CD4-positive, alpha-beta T cell treated with Interleukin-17A for 4 hours (primary cell): Measurements from ENCODE around the gene STUB1.

ENCODE experiments used
- DNase-seq: peaks from one replicate; pipeline ENCODE4 v3.0.0-alpha.2; 2020; ENCODE audit warnings: mixed read lengths

The STUB1 gene

DNA sequence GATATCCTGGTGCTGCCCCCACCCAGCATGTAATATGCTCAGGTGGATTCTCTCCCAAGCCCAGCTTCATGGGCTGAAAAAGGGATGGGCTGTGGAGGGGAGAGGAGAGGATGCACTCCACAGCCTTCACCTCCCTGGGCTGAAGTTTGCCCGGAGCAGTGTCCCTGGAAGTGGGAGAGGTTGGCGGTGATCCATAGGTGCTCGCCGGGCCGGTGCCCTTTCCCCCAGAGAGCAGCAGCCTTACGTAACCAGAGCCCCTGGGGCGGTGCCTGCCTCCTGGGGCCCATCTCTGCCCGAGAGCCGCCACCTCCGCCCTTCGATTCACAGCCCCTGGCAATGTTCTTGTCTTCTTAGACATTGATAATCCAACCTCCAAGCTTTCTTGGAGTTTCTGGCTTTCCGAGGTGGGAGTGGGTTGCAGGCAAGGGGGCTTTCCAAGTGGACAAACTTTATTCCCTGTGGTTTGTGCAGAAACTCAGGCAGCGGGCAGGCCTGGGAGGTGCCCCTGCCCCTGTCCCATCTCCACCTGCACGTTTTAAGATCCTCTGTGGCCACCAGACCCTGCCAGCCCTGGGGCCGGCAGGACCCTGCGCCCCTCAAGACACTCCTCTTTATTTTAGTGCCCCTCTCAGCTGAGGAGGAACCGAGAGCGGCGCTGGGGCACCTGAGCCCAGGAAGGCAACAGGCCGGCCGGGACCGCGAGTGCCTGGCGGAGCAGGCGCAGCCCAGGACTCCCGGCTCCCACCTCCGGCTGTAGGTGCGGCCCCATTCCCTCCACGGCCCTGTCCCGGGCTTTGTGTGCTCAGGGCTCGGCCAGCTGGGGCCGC is 34.1 kb upstream of the STUB1 start:
- no peak for DNase-seq

DNA sequence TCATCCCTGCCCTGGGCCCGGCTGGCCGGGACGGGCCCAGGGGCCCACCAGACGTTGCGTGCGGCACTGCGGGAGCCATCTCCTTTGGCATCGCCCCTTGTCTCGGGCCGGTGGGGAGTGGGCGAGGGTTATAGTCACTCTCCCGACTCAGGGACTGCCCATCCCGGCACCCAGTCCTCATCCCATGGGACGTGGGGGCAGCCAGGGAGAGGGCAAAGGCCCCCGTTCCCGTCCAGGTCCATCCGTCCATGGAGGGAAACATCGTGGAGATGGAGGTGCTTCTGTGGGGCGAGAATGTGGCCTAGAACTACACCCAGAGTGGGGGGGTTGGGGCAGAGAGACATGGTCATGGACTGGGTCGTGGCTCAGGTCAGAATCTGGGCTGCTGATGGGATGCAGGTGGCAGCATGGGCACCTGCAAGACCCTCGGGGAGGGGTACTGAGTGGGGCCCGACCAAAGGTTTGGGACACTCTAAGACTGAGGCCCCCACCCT is 33.5 kb upstream of the STUB1 start:
- no peak for DNase-seq

DNA sequence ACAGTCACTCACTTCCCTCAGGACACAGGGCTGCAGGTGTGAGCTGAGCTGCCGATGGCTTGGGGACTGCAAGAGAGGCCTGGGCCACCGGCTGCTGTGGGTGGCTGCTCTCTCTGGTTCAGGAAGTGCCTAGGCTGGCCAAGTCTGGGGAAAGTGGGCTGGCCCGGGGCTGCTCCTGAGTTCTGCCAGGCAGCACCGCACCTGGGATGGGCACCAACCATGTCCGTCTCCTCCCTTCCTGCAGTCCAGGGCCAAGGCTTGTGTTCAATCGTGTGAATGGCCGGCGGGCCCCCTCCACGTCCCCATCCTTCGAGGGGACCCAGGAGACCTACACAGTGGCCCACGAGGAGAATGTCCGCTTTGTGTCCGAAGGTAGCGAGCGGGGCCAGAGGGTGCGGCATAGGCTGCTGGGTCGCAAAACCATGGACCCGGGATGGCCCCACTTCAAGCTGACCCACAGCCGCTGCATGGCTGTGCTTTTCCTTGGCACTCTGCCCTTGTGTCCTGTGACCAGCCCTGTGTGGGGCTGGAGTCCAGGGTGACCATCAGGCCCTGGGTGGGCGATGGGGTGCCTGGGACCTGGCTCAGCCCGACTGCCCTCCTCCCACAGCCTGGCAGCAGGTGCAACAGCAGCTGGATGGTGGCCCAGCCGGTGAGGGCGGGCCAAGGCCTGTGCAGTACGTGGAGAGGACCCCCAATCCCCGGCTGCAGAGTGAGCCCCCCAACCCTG is 32.9 kb upstream of the STUB1 start:
- no peak for DNase-seq

DNA sequence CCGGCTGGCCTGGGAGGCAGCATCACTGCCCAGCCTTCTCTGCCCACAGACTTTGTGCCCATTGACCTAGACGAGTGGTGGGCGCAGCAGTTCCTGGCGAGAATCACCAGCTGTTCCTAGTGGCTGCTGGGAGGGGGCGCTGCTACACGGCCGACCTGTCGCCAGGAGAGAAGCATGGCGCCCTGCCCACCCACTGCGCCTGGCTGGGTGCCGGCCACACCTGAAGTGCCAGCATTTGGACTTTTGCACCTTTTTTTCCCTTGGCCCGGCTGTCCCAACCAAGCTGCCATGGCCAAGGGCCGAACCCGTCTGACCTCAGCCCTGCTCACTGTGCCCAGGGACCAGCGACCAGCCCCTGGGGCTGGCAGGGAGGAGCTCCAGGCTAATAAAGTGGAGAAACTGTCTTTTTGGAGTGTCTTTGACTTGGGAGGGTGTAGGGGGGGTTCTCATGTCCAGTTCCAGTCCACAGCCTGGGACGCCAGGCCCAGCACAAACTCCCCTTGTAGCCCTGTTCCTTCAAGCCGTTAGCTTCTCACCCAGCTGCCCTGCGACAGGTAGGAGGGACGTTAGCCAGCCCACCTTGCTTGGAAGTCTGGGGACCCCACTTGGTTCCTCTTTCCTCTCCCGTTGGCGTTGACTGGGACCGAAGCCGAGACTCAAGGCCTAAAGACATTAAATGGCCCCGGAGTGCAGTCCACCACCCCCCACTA is 32.0 kb upstream of the STUB1 start:
- DNase-seq, result peak; percentile 41

DNA sequence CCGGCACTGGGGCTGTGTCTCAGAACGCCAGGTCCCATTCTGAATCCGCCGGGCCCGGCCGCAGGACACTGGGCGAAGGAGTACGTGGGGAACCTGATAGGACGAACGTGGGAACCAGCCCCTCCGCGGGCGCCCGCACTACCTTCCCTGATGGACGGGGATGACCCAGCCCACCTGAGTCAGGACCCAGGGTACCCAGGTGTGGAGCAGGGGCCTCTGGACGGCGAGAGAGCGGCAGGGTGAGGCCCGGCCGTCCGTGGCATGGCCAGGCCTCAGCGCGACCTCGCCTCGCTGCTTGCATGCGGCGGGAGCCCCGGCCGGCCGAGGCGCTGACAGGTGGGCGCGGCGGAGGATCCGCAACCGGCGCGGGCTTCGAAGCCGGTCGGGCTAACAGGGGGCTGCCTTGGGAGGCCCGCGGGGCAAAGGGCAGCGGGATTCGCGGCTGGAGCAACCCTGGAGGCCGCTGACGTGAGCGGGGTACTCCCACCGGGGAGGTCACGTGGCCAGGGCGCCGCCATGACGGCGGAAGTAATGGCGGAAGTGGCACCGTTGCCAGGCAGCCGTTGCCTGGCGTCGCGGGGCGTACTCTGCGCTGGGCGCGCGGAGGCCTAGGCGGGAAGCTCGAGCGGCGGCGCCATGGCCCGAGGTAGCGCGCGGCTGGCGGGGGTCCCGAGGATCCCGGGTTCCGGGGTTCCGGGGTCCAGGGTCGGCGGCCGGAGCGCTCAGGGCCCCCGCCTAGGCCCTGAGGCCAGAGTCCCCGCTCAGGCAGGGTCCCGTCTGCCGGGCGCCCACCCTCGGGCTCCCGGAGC is 31.2 kb upstream of the STUB1 start, which contains the start of gene WDR90:
WDR90 (plus strand) TSS at position 585 of the 809 bp plus-strand sequence; CDS start at position 637, 52 bp downstream.
- peak; percentile 93 for DNase-seq

DNA sequence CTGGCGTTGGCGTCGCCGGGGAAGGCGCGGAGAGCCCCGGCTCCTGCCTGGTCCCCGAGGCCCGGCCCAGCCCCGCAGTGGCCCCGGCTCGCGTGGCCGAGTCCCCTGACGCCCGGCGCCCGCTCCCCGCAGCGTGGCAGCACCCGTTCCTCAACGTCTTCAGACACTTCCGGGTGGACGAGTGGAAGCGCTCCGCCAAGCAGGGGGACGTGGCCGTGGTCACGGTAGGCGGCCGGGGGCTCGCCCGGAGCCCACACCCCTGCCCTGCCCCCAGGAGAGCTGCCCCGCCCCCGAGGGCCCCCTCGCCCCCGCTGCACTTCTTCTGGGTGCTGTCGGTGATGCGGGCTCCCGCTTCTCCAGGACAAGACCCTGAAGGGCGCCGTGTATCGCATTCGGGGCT is 30.6 kb upstream of the STUB1 start:
- DNase-seq, result no peak

DNA sequence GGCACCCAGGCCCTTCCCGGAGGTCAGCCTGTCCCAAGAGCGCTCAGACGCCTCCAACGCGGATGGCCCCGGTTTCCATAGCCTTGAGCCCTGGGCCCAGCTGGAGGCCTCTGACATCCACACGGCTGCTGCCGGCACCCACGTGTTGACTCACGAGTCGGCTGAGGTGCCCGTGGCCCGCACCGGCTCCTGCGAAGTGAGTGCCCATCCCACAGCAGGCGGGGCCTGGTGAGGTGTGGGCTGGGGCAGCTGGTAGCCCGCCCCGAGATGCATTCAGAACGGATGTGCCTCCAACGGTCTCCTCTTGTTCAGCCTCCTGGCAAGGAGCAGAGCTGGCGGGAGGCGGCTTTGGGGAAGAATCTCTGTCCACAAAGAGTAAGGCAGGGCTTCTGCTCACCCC is 28.4 kb upstream of the STUB1 start:
- DNase-seq, result no peak

DNA sequence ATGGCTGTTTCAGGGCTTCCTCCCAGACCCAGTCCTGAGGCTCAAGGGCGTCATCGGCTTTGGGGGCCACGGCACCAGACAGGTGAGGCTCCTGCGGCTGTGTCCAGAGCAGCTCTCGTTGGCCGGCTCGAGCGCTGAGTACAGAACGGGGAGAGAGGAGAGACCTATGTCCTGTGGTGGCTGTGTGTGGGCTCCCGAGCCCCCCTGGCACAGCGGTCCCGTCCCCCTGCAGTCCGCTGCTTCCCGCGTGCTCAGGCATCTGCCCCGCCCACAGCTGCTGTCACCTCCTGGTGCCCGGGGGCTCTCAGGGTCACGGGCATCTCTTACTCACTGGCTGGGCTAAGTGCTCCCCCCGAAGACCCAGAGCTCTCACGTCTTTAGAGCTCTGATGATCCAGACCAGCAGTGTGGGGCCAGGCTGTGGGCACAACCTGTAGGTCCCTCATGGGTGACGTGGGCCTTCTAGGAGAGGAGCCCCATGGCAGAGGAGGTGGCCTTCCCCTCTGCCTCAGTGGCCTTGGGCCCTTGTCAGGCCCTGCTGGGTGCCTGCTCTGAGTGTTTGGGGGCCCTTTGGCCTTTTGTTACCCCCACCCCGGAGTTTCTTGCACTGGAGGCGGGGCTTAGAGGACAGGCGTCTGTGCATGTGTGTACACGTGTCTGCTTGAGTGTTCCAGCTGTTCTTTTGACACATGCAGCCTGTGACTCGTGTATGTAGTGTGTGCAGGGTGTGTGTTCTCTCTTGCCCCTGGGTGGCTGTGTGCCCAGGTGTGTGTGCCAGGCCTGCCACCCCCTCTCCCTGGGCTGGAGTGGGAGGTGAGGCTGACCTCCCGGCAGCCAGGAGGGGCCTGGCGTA is 27.5 kb upstream of the STUB1 start:
- no peak for DNase-seq

DNA sequence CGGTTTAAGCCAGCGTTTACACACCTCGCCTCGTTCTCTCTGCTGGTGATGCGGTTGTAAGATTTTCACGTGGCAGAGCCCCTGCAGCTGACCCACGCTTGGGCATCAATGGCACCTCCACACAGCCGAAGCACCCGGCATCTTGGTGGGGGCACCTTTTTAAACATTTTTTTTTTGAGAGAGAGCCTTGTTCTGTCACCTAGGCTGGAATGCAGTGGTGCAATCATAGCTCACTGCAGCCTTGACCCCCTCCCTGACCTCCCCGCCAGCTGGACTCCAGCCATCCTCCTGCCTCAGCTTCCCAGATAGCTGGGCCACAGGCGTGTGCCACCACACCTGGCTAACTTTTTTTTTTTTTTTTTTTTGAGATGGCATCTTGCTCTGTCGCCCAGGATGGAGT is 26.2 kb upstream of the STUB1 start:
- DNase-seq, result no peak

DNA sequence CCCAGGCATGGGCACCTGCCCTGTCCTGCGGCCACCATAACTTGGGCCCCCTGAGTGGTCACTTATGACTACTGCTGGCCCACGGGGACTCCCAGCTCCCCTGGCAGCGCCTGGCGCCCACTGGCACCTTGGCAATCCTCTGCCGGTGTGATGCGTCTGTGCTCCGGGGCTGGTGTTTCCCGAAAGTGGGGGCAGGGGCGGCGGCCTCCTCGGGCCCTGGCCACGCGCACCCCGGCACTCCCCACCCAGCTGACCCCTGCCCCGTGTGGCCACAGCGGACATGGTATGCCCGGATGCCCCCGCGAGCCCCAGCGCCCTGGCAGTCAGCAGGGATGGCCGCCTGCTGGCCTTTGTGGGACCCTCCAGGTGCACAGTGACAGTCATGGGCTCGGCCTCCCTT is 22.7 kb upstream of the STUB1 start:
- DNase-seq, result no peak

DNA sequence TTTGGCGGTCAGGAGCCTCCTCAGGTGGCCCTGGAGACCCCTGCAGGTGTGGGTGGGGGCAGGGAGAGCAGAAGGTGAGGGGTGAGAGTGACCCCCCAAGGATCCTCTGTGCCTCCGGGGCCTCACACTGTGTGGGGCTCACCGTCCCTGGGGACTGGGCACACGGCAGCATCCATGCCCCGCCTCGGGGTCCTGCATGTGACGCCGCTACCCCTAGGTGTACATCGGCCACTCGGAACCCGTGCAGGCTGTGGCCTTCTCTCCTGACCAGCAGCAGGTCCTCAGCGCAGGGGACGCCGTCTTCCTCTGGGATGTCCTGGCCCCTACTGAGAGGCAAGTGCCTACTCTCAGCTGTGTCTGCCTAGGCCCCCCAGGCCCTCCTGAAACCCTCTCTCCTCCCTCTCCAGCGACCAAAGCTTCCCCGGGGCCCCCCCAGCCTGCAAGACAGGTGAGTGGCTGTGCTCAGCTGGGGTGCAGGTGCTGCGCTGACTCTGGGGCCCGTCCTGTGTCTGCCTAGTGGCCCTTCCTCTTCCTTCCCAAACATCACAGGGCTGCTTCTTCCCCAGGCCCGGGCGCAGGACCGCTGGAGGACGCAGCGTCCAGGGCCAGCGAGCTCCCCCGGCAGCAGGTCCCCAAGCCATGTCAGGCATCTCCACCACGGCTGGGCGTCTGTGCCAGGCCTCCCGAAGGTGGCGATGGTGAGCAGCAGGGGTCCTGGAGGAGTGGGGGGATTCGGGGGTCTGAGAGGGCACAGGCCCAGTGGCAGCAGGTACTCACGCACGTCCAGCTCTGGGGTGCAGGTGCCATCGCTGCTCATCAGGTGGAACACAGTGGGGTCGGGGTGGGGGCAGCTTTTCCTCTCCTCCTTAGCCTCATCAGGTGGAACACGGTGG is 21.3 kb upstream of the STUB1 start:
- DNase-seq, result no peak

DNA sequence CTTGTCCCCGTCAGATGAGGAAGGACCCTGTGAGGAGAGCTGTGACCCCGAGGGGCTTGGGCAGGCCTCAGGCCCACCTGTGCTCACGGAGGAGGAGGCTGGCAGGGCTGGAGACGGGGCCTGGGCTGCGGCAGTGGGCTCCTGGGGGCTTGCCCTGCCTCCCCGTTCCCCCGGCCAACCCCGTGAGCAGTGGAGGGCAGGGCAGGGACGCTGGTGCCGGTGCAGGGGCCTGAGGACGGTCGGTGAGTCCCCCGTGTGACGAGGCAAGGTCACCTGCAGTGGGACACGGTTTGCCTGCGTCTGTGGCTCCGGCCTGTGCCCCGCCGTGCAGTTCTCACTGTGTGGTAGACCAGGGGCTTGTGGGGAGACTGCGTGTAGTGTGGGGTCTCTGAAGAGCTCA is 20.6 kb upstream of the STUB1 start:
- DNase-seq, result no peak

DNA sequence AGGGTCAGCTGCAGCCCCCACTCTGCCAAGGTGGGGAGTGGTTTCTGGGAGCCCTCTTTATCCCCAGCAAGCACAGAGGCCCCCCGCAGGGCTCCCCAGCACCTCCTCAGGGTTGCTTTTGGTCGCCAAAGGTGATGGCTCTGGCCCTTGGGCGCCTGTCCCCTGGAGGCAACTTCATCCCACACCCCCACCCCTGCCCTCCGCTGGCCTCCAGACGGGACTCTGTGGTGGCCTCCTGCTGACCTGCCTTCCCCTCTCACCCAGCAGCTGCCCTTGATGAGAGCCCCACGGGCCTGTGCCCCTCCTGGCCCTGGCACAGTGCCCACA is 20.1 kb upstream of the STUB1 start:
- DNase-seq, result no peak

DNA sequence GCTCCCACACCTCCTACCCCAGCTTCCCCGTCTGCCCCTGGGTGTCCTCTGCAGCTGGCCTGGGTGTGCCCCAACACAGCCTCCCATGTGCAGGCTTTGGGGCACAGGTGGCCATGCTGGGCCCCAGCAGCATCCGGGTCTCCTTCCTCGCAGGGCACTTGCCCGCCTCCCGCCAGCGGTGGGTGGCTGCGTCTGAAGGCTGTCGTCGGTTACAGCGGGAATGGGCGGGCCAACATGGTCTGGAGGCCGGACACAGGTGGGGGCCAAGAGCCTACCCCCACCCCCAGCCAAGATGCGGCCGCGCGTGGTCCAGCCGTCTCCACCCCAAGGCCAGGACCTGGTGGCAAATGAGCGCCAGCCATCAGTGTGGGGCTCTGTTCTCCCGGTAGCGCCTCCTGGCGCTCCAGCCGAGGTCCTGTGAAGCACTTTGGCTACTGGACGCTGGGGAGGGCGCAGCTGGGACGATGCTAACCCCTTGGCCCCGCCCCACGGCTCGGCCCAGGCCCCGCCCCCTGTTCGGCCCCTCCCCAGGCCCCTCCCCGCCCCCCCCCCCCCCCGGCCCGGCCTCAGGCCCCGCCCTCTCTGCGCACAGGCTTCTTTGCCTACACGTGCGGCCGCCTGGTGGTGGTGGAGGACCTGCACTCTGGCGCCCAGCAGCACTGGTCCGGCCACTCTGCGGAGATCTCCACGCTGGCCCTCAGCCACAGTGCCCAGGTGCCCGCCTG is 19.6 kb upstream of the STUB1 start:
- peak; percentile 82 for DNase-seq

DNA sequence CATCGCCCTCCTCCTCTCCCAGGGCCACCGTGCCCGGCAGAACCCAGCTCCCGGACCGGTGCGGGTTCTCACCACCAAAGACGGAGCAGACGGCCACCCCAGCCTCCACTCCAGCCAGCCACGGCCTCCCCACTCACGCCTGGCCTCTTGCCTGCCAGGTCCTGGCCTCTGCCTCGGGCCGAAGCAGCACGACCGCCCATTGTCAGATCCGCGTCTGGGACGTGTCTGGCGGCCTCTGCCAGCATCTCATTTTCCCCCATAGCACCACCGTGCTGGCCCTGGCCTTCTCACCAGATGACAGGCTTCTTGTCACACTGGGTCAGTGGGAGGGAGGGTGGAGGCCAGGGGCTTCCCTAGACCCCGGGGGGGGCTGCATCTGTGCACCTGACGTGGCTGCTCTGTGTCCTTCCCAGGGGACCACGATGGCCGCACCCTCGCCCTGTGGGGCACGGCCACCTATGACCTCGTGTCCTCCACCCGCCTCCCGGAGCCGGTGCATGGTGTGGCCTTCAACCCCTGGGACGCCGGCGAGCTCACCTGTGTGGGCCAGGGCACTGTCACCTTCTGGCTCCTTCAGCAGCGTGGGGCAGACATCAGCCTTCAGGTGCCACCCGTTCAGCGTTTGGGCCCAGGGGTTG is 18.9 kb upstream of the STUB1 start:
- no peak for DNase-seq

DNA sequence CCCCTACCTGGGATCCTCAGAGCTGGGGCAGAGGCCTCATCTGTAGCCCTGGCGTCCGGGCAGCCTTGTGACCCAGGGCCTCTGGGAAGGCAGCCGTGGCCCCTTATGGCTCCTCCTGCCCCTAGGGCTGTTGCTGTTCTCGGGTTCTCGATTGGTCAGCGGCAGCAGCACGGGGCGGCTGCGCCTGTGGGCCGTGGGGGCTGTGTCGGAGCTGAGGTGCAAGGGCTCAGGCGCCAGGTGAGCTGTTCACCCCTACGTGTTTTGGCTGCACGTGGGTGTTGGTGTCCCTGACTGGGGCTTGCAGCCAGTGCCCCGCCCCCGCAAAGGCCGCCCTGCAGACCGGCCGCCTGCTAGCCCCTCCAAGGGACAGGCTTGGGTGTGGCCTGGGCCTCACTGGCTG is 18.1 kb upstream of the STUB1 start:
- no peak for DNase-seq

DNA sequence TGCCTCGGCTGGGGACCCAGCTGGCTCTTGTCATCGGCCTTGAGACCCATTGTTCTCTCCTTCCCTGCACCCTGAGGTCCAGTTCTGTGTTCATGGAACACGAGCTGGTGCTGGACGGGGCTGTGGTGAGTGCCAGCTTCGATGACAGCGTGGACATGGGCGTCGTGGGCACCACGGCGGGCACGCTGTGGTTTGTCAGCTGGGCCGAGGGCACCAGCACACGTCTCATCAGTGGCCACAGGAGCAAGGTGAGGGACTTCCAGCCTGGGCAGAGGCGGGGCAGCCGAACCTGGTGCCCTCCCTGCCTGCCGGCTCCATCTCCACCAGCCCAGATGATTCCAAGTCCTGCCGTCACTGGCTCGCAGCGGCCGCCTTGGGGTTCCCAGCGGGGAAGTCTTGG is 17.6 kb upstream of the STUB1 start:
- DNase-seq, result no peak

DNA sequence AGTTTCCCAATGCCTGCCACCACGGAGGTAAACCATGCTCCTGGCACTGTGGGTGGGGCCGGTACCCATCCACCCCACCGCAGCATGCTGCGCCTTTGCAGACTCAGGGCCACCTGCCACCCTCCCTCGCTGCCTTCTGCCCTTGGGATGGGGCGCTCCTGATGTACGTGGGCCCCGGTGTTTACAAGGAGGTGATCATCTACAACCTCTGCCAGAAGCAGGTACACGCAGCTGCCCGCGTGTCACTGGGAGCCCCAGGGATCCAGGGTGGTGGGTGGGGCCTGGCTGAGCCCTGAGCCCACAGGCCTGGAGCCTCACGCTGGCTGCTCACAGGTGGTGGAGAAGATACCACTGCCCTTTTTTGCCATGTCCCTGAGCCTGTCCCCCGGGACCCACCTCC is 13.6 kb upstream of the STUB1 start:
- no peak for DNase-seq

DNA sequence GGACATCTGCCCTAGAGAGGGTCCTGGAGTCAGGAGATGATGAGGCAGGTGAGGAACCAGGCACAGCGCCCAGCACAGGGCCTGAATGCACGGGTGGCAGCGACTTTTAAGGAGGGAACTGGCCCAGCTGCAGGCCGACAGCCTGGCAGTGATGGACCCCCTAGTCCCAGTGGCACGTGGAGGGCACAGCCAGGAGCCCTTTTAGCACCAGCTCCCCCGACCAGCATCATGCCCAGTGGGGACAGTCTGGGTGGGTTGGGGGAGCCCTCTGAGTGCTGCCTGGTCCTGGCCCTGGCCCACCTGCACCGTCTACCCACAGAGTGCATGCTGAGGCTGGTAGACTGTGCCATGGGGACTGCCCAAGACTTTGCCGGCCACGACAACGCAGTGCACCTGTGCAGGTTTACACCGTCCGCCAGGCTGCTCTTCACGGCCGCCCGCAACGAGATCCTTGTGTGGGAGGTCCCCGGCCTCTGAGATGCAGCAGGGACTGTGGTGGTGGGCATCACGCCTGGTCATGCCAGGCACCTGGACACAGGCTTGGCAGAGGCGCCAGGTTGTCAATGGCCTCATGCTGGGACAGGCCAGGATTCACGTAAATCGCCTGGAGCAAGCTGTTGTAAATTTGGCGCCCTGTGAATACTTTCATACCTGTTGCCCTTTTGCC is 13.0 kb upstream of the STUB1 start:
- no peak for DNase-seq
